ENCODE results near the gene MRPL11.
"Not testable (repeated sequence)": the region's sequence is repeated elsewhere in the genome, so short reads cannot be mapped to it uniquely, and the experiment has no call there.

MRPL11 gene

DNA sequence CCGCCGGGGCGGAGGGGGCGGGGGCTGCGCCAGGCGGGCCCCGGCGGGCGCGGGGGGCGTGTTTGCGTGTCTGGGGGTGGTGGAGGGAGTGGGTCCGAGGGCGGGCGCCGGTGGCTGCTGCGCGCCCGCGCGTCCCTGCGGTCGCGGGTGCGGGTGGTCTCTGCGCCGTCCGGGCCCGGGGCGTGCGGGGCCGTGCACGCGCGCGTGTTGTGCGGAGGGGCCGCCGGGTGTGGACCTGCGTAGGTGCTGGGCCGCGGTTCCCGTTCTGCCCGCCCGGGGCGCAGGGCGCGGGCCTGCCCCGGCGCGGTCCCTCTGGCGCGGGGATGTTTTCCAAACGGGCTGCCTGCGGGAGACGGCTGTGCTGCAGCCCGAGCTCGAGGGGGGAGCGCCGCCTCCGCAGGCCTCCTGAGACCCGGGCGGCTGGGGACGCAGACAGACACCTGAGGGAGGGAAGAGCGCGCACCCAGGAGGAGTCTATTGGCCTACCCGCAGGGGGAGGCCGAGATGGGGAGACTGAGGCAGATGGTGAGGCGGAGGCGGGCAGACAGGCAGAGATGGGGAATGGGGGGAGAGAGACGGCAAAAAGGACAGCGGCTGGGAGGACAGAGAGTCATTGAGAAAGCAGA lies 28.5 kb upstream of the MRPL11 start:
- DNase-seq (ENCODE audit: low read depth in 3 of 3, low spot score in 1 of 3), result no peak

DNA sequence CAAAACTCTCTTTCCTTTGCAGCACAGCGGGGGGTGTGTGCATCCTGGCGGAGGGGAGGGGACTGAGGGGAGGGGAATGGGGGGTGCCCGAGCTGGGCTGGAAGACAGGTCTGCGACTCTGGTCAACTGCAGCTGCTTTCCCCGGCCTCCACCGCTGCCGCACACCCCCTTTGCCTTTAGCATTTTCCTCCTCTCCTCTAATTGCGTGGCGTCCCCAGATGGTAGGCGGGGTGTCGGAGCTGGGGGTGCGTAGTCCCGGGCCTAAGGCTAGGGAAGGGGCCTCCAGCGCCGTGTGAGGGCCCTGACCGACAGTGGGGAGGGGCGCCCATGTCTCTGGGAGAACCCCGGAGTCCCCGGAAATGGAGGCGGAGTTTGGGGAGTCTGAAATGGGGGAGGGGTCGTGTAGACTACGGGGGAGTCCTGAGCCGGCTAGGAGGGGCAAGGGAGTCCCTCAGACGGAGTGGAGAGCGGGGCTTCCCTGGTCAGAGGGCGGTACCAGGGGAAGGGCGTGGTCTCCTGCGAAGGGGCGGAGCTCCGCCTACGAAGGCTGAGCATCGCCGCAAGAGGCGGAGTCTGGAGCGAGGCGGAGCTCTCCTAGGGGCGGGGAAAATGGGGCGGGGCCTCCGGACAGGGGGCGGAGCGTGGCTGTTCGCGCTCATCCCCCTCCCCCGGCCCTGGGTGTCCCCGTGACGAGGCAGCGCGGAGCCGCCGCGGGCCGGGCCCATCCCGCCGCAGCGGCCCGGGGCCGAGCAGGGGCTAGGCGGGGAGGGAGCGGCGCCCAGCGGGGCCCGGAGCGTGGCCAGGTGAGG lies 27.8 kb upstream of the MRPL11 start, which contains the start of gene PELI3:
Gene PELI3, plus strand, starts transcription at position 681 of the 809 bp plus-strand sequence. CDS start 1,224 bp downstream, outside the sequence.
- peak; percentile 91 to 99 (median 93) for DNase-seq (ENCODE audit: low read depth in 3 of 3, low spot score in 1 of 3)

DNA sequence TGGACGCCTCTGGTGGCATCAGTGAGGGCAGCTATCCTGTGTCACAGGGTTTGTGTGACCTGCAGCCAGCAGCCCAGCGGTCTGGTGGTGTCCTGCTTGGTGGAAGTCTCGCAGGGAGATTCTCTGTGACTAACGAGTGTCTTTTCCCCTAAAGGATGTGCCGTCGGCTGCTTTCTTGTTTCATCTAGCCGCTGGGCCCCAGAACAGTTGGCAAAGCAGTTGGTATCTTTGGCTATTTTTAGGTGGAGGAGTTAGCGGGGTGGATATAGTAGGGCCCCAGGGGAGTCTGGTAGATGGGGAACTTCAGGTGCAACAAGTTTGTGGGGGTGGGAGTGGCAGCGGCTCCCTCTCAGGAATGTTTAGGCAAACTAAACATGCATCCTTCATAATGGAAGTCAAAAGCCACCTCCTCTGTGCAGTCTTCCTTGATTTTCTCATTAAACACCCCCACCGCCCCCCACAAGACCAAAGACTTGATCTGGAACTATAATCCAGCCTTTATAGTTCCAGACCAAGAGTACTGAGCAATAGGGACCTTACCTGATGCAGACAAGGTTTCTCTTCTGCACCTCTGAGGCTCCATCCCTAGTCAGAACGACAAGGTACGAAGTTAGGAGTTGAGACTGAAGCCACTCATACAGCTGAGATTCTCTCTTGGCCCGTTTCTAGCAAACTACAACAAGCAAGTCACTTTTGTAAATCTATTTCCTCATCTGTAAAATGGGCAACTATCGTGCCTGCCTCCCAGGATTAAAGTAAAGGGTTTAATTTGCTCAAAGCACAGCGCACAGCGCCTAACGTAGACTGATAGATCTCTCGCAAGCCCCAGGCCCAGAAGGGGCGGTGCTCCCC lies 27.0 kb upstream of the MRPL11 start:
- DNase-seq (ENCODE audit: low read depth in 3 of 3, low spot score in 1 of 3), result no peak

DNA sequence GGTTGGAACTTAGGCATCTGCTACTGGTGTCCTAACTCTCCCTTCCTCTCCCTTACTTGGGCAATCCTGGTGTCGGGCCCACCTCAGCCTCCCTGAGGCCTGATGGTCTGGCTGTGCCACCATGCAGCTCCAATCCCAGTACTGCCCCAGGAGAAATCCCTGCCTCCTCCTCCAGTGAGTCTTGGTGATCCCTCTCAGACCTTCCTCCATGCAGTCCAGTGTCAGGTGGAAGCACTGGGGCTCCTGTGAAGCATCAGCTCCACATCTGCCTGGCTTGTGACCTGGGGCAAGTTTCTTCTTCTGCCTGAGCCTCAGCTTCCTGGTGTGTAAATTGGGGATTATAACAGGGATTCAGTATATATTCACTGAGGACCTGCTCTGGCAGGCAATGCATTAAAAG lies 26.3 kb upstream of the MRPL11 start:
- DNase-seq (ENCODE audit: low read depth in 3 of 3, low spot score in 1 of 3), result no peak

DNA sequence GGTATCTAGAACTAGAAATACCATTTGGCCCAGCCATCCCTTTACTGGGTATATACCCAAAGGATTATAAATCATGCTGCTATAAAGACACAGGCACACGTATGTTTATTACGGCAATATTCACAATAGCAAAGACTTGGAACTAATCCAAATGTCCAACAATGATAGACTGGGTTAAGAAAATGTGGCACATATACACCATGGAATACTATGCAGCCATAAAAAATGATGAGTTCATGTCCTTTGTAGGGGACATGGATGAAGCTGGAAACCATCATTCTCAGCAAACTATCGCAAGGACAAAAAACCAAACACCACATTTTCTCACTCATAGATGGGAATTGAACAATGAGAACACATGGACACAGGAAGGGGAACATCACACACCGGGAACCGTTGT lies 25.5 kb upstream of the MRPL11 start:
- DNase-seq (ENCODE audit: low read depth in 3 of 3, low spot score in 1 of 3), result not testable (repeated sequence)

DNA sequence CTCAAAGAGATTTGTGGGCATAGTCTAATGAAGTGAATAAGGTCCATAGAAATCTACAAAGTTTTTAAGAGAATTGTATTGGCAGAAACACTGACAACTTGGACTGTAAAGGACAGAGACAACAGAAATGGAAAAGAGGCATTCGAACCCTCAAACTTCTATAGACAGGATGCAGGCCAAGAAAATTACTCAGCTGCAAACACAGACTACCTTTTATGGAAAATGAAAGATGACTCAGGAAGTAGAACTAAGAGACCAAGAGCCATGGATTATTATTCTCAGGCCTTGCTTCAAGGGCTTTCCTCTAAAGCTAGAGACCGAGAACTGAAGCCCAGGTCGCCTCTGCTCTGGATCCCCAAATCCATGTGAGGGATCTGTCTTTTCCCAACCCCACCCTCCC lies 24.3 kb upstream of the MRPL11 start:
- DNase-seq (ENCODE audit: low read depth in 3 of 3, low spot score in 1 of 3), result no peak

DNA sequence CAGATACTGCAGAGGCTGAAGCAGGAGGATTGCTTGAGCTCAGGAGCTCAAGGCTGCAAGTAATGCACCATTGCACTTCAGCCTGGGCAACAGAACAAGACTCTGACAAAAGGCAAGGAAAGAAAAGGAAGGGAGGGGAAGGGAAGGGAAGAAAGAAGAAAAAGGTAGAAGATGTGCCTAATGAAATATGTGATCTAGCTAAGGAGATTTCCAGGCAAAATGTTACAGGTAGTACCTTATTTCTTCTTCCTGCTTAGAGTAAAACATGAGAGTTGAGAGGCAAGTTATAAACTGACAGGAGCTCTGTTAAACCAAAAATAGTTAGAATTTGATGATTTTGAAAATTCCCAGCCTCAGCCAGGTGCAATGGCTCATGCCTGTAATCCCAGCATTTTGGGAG lies 23.4 kb upstream of the MRPL11 start:
- no peak for DNase-seq (ENCODE audit: low read depth in 3 of 3, low spot score in 1 of 3)

DNA sequence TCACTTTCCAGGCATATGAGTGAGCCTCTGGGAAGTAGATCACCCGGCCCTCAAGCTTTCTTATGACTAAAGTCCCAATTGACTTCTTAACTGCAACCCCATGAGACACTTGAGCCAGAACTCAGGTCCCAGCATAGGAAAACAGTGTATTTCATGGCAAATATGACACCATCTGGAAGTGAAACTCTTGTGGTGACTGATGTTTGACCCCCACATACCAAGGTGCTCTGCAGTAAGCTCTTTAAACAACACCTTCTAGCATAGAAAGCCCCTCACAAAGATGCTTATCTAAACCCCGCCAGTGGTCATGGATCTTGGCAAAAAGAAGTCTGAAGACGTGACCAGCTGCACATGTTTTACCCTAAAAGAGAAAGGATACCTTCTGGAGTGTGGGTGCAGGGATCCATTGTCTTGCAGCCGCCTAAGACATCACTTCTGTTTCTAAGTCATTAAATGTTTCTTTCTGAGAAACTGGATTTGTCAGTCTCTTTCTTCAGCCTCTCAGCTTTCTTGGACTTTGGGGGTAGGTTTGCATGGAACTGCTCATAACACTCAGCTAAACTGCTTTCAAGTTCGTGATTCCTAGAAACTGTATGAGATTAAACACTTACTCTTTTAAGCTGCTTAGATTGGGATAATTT lies 20.6 kb upstream of the MRPL11 start:
- no peak for DNase-seq (ENCODE audit: low read depth in 3 of 3, low spot score in 1 of 3)

DNA sequence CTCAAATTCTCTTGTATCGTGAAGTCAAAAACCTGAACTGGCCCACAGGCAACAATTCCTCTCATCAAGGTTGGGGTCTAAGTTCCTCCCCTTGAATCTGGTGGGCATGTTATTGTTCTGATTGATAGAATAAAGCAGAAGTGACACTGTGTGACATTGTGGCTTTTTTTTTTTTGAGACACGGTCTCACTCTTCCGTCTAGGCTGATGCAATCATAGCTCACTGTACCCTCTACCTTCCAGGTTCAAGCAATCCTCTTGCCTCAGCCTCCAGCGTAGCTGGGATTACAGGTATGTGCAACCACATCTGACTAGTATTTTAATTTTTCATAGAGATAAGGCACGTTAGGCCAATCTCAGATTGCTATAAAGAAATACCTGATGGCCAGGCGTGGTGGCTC lies 19.2 kb upstream of the MRPL11 start:
- DNase-seq (ENCODE audit: low read depth in 3 of 3, low spot score in 1 of 3), result no peak

DNA sequence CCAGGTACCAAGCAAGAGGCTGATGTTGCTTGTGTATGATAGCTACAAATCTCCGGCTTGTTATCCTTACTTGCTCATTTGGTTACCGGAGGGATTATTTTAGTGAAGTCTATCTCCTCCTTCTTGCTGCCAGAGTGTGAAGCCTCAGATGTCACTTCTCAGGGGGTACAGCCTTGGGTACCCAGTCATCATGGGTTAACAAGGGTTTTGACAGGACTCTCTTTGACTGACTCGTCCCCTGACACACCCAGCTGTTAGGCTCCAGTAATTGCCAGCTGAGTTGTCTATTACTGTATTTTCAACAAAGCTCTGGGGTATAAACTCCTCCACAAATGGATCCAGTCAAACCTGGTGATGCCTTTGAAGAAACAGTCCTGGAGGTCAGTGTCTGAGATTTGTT lies 16.2 kb upstream of the MRPL11 start:
- DNase-seq (ENCODE audit: low read depth in 3 of 3, low spot score in 1 of 3), result no peak

DNA sequence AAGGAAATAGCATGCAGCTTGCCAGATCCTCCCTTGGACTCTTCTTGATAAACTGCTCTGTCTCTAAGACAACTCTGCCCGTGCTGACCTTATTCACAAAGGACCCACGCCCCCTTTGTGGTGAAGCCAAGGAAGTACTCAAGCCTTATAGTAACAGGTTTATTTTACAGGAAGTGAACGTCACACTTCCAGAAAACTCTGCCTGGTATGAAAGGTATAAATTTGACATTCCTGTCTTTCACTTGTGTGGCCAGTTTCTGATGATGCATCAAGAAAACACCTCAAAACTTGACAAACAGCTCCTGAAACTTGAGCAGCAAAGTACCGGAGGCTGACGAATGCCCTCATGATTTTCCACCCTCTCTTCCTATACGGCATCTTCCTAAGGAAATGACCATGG lies 15.6 kb upstream of the MRPL11 start:
- DNase-seq (ENCODE audit: low read depth in 3 of 3, low spot score in 1 of 3), result no peak

DNA sequence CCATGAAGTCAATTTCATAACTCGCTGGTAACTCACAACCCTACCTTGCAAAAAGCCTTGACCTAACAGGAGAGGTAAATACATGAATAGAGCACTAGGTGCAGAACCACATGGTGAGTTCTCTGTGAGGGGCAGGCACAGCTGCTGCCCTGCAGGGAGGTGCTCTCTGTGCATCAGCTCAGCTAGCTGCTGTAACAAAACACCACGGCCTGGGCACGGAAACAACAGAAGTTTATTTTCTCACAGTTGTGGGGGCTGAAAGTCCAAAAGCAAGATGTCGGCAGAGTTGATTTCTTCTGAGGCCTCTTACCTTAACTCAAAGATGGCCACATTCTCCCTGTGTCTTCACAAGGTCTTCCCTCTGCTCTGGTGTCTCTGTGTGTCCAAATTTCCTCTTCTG lies 13.0 kb upstream of the MRPL11 start:
- DNase-seq (ENCODE audit: low read depth in 3 of 3, low spot score in 1 of 3), result no peak

DNA sequence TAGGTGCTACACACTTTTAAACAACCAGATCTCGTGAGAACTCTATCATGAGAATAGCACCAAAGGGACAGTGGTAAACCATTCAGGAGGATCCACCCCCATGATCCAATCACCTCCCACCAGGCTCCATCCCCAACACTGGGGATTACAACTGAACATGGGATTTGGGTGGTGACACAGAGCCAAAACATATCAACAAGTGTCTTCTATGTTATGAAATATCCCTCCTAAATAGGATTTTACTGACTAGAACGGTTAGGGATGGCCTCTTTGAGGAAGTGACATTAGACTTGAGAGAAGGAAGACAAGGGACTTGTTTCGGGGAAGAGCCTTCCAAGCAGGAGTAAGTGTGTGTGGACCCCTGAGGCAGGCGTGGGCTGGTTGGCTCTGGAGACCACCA lies 11.9 kb upstream of the MRPL11 start:
- DNase-seq (ENCODE audit: low read depth in 3 of 3, low spot score in 1 of 3), result no peak

DNA sequence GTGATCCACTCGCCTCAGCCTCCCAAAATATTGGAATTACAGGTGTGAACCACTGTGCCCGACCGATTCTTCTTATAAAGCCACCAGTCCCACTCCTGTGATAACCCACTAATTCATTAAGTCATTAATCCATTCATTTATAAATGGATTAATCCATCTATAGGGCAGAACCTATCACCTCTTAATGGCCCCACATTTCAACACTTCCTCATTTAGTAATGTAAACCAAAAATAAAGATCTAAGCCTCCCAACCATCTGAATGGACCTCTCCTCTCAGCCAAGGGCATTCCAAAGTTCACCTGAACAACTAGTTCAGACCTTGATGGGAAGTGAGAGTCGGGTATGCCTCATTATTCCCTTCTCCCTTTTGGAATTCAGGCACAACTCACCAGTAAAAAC lies 9.9 kb upstream of the MRPL11 start:
- DNase-seq (ENCODE audit: low read depth in 3 of 3, low spot score in 1 of 3), result no peak

DNA sequence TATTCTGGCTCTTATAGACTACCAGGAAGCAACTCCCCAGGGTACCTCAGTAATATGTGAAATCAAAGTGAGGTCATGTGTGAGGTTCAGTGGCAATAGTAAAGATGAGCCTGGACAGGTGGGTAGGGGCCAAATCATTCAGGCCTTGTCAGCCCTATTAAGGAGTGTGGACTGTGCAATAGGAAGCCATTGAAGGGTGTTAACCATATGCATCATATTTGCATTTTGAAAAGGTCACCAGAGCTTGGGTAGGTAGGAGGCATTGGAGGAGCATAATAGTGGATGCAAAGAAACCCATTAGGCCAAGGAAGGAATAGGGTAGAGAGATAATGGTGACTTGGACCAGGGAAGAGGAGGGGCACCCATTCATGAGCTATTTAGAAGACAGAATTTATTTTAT lies 8.4 kb upstream of the MRPL11 start:
- no peak for DNase-seq (ENCODE audit: low read depth in 3 of 3, low spot score in 1 of 3)

DNA sequence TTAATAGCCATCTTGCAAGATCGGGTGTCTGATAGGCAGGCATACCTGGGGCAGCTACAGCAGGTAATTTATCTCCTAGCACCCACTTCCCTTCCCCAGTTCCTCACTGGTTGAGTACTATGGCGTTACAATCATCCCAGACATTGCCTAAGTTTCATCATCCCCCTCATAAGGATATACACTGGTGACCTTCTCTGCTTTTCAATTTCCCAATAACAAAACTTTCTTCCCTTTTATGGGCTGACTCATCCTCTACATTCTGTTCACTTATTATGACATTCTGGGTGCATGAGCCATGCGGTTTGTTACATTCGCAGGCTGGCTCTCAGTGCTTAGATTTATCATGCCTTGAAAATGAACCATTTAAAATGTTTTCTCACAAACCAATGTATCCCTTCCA lies 5.0 kb upstream of the MRPL11 start:
- DNase-seq (ENCODE audit: low read depth in 3 of 3, low spot score in 1 of 3), result no peak

DNA sequence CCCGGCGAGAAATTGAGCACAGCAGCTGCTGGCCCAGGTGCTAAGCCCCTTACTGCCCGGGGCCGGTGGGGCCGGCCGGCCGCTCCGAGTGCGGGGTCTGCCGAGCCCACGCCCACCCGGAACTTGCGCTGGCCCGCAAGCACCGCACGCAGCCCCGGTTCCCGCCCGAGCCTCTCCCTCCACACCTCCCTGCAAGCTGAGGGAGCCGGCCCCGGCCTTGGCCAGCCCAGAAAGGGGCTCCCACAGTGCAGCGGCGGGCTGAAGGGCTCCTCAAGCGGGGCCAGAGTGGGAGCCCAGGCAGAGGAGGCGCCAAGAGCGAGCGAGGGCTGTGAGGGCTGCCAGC lies 2.3 kb upstream of the MRPL11 start:
- not testable (repeated sequence) for DNase-seq (ENCODE audit: low read depth in 3 of 3, low spot score in 1 of 3)

DNA sequence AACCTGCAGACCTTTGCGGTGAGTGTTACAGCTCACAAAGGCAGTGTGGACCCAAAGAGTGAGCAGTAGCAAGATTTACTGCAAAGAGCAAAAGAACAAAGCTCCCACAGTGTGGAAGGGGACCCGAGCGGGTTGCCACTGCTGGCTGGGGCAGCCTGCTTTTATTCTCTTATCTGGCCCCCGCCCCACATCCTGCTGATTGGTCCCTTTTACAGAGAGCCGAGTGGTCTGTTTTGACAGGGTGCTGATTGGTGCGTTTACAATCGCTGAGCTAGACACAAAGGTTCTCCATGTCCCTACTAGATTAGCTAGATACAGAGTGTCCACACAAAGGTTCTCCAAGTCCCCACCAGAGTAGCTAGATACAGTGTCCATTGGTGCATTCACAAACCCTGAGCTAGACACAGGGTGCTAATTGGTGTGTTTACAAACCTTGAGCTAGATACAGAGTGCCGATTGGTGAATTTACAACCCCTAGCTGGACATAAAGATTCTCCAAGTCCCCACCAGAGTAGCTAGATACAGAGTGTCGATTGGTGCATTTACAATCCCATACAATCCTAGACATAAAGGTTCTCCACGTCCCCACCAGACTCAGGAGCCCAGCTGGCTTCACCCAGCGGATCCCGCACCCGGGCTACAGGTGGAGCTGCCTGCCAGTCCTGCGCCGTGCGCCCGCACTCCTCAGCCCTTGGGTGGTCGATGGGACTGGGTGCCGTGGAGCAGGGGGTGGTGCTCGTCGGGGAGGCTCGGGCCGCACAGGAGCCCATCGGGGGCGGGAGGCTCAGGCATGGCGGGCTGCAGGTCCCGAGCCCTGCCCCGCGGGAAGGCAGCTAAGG lies 1.7 kb upstream of the MRPL11 start:
- not testable (repeated sequence) for DNase-seq (ENCODE audit: low read depth in 3 of 3, low spot score in 1 of 3)

DNA sequence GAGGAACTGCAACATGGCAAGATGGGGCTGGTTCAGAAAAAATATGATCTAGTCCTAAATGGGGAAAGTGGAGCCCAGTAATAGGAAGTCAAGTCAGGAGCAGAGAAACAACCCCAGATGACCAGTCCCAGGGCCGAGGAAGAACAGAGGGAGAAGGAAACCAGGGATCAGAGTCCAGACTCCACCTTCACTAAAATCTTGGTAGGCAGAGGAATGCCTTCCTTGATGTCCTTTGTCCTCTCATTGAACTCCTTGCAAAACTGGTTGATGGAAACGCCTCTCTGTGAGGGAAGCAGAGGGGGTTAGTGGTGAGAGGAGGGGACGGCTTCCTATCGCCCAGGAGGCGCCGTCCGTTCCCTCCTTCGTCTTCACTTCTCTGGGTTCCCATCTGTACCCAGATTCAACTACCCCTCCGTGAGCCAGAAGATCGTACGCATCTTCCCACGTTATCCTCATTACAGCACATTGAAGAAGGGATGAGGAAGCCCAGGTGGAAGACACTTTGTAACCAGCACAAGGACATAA lies 607 bp downstream of the MRPL11 start:
- no peak for DNase-seq (ENCODE audit: low read depth in 3 of 3, low spot score in 1 of 3)

DNA sequence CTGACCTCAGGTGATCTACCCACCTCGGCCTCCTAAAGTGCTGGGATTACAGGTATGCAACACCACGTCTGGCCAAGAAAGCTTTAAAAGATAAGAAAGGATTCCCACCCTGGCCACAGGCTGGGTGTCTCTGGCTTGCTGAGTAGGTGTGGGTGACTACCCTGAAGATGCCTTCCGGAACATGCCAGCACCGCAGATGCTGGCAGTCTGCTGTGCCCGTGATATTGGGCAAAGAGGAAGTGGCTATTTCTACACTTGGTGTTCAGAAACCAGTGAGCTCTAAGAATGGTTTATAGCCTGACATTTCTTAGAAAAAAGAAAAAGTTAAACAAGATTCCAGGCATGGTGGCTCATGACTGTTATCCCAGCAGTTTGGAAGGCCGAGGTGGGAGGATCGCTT lies 6.1 kb downstream of the MRPL11 start:
- DNase-seq (ENCODE audit: low read depth in 3 of 3, low spot score in 1 of 3), result no peak
